H9 (cell line): ENCODE results near the gene CD244. TPM values are rescaled to one million over a fixed set of nuclear protein-coding genes. Genes with fewer than 3 reads are reported as not detected.

ENCODE experiments used
- DNase-seq: peaks from one replicate; pipeline ENCODE4 v3.0.0-alpha.2; 2017
- H2AFZ ChIP-seq: one replicate; pipeline ENCODE4 v1.6.1; 2013; ENCODE audit warnings: mild to moderate bottlenecking, low read length, control low read depth, moderate library complexity
- H2AK5ac ChIP-seq: 2 replicates; pipeline ENCODE4 v1.6.1; 2013; ENCODE audit warnings: low read length, control low read depth, mixed read lengths; ENCODE audit not compliant: insufficient read length
- H2BK120ac ChIP-seq: one replicate; pipeline ENCODE4 v1.6.1; 2013; ENCODE audit warnings: low read depth, mild to moderate bottlenecking, low read length, control low read depth, inconsistent platforms; ENCODE audit not compliant: poor library complexity, severe bottlenecking
- H2BK12ac ChIP-seq: 2 replicates; pipeline ENCODE4 v1.6.1; 2013; ENCODE audit warnings: low read length, control low read depth, mixed read lengths, low read depth; ENCODE audit not compliant: insufficient read length
- H2BK15ac ChIP-seq: 2 replicates; pipeline ENCODE4 v1.6.1; 2013; ENCODE audit warnings: low read depth, low read length, control low read depth
- H2BK20ac ChIP-seq: one replicate; pipeline ENCODE4 v1.6.1; 2013; ENCODE audit warnings: low read depth, mild to moderate bottlenecking, low read length, control low read depth, inconsistent platforms; ENCODE audit not compliant: poor library complexity, severe bottlenecking
- H2BK5ac ChIP-seq: 2 replicates; pipeline ENCODE4 v1.6.1; 2013; ENCODE audit warnings: low read length, control low read depth, mixed read lengths; ENCODE audit not compliant: insufficient read length
- H3K14ac ChIP-seq: 2 replicates; pipeline ENCODE4 v1.6.1; 2013; ENCODE audit warnings: low read length, control low read depth; ENCODE audit not compliant: insufficient read depth
- H3K18ac ChIP-seq: 2 replicates; pipeline ENCODE4 v1.6.1; 2013; ENCODE audit warnings: low read depth, mild to moderate bottlenecking, mixed read lengths, low read length, control low read depth; ENCODE audit not compliant: insufficient read length
- H3K23ac ChIP-seq: 2 replicates; pipeline ENCODE4 v1.6.1; 2013; ENCODE audit warnings: low read length, control low read depth, mixed read lengths, low read depth; ENCODE audit not compliant: insufficient read length
- H3K23me2 ChIP-seq: 2 replicates; pipeline ENCODE4 v1.6.1; 2013; ENCODE audit warnings: low read depth, mild to moderate bottlenecking, mixed read lengths, low read length, control low read depth; ENCODE audit not compliant: insufficient read length, poor library complexity, severe bottlenecking
- H3K27ac ChIP-seq: 2 replicates; pipeline ENCODE4 v1.5.1; 2013; ENCODE audit warnings: low read length, control low read depth, mixed read lengths, low read depth; ENCODE audit not compliant: insufficient read length
- H3K27me3 ChIP-seq: 2 replicates; pipeline ENCODE4 v1.6.1; 2013; ENCODE audit warnings: low read length, control low read depth, inconsistent platforms; ENCODE audit not compliant: insufficient read depth
- H3K4ac ChIP-seq: 2 replicates; pipeline ENCODE4 v1.6.1; 2013; ENCODE audit warnings: low read depth, mild to moderate bottlenecking, control low read depth, inconsistent platforms, low read length, moderate library complexity
- H3K4me1 ChIP-seq: 2 replicates; pipeline ENCODE4 v1.6.1; 2013; ENCODE audit warnings: low read length, control low read depth, inconsistent platforms; ENCODE audit not compliant: insufficient read depth
- H3K4me2 ChIP-seq: 2 replicates; pipeline ENCODE4 v1.6.1; 2013; ENCODE audit warnings: low read length, control low read depth, mixed read lengths; ENCODE audit not compliant: insufficient read length, insufficient read depth
- H3K56ac ChIP-seq: 2 replicates; pipeline ENCODE4 v1.6.1; 2013; ENCODE audit warnings: low read depth, mild to moderate bottlenecking, mixed read lengths, low read length, control low read depth; ENCODE audit not compliant: insufficient read length
- H3K79me1 ChIP-seq: 2 replicates; pipeline ENCODE4 v1.6.1; 2013; ENCODE audit warnings: low read depth, mild to moderate bottlenecking, moderate library complexity, low read length, control low read depth, inconsistent platforms; ENCODE audit not compliant: insufficient read depth, poor library complexity, severe bottlenecking
- H3K79me2 ChIP-seq: 2 replicates; pipeline ENCODE4 v1.6.1; 2013; ENCODE audit warnings: low read length, control low read depth, inconsistent platforms; ENCODE audit not compliant: insufficient read depth
- H3K9ac ChIP-seq: 2 replicates; pipeline ENCODE4 v1.6.1; 2013; ENCODE audit warnings: low read length, control low read depth, mixed read lengths; ENCODE audit not compliant: insufficient read length; ENCODE audit errors: extremely low read depth
- H3K9me3 ChIP-seq: one replicate; pipeline ENCODE4 v1.6.1; 2013; ENCODE audit warnings: low read depth, low read length, inconsistent platforms; ENCODE audit not compliant: control insufficient read depth
- H3T11ph ChIP-seq: one replicate; pipeline ENCODE4 v1.6.1; 2013; ENCODE audit warnings: mild to moderate bottlenecking, low read length, control low read depth, inconsistent platforms
- H4K20me1 ChIP-seq: one replicate; pipeline ENCODE4 v1.6.1; 2013; ENCODE audit not compliant: control insufficient read depth, insufficient read length, insufficient read depth
- H4K5ac ChIP-seq: 2 replicates; pipeline ENCODE4 v1.6.1; 2013; ENCODE audit warnings: low read depth, mild to moderate bottlenecking, mixed read lengths, low read length, control low read depth; ENCODE audit not compliant: insufficient read length
- H4K8ac ChIP-seq: replicated peaks from 2 replicates; pipeline ENCODE4 v1.6.1; 2013; ENCODE audit warnings: low read length, control low read depth, mixed read lengths, low read depth; ENCODE audit not compliant: insufficient read length
- H4K91ac ChIP-seq: 2 replicates; pipeline ENCODE4 v1.6.1; 2013; ENCODE audit warnings: low read depth, mild to moderate bottlenecking, moderate library complexity, mixed read lengths, low read length, control low read depth; ENCODE audit not compliant: insufficient read length
- H3K27ac Mint-ChIP-seq, 3 experiments: 2 replicates in 2 of 3; 3 replicates in 1 of 3; pipeline ENCODE4 v1.8.0; 2020 to 2021; ENCODE audit warnings: mixed read lengths in 3 of 3, mild to moderate bottlenecking in 1 of 3, moderate library complexity in 1 of 3
- H3K27me3 Mint-ChIP-seq: 2 replicates; pipeline ENCODE4 v1.8.0; 2021; ENCODE audit warnings: low read depth, mild to moderate bottlenecking, moderate library complexity, mixed read lengths
- H3K36me3 Mint-ChIP-seq, 3 experiments: 2 replicates in 2 of 3; 3 replicates in 1 of 3; pipeline ENCODE4 v1.8.0; 2020 to 2021; ENCODE audit warnings: low read depth in 3 of 3, mixed read lengths in 3 of 3; ENCODE audit not compliant: insufficient read depth in 1 of 3
- H3K4me1 Mint-ChIP-seq, 2 experiments: 2 replicates each; pipeline ENCODE4 v1.8.0; 2020; ENCODE audit warnings: mixed read lengths in 2 of 2
- H3K4me3 Mint-ChIP-seq, 2 experiments: 2 replicates in 1 of 2; 3 replicates in 1 of 2; pipeline ENCODE4 v1.8.0; 2020 to 2021; ENCODE audit warnings: mild to moderate bottlenecking in 2 of 2, mixed read lengths in 2 of 2, moderate library complexity in 1 of 2
- H3K9me3 Mint-ChIP-seq, 2 experiments: 2 replicates in 1 of 2; 3 replicates in 1 of 2; pipeline ENCODE4 v1.8.0; 2020; ENCODE audit warnings: mild to moderate bottlenecking in 2 of 2, mixed read lengths in 2 of 2, moderate library complexity in 1 of 2
- WGBS: extraction: QIAGEN DNeasy Blood & Tissue Kit; methylation state at CpG from one replicate; pipeline ENCODE4 v1.1.7; 2013; ENCODE audit warnings: missing lambda C conversion rate, low lambda C conversion rate, mixed read lengths; ENCODE audit not compliant: insufficient read length; ENCODE audit errors: extremely low coverage; 5-methylcytosine and 5-hydroxymethylcytosine counted together
- total RNA-seq: library from RNA; stranded (reverse); gene quantifications from 2 replicates; pipeline ENCODE4 v1.2.1, GENCODE V29; 2021
- TF ChIP-seq, protein P1 (sequence below): fragments of 200-600 bp; sonication (generic); conservative IDR thresholded peaks from 3 replicates; pipeline ENCODE4 v1.8.0; 2021; ENCODE audit warnings: antibody characterized with exemption, mild to moderate bottlenecking

CD244 gene
- total RNA-seq, 1 experiment from 2014 or later = not detected

DNA sequence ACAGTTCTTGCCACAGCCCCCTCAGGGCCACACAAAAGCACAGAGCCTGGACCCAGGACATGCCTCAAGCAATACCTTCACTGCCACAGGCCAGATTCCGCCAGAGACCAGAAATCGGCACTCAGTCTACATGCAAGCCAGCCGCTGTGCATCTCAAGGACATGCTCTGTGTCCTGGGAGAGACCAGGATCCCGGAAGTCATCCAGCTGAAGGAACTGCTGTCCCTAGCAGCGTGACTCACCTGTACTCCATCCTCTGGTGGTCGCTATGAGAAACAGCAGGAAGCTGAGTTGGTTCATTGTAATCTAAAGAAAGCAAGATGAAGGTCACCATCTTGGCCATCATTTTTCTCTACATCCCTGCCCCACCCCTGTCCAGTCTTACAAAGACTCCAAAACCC lies 21.9 kb upstream of the CD244 start:
- H4K20me1 ChIP-seq = no peaks in the 10 kb centered on the region
- no peak overlapping the region for H4K91ac ChIP-seq
- H2BK5ac ChIP-seq = no peak overlapping the region
- no peak overlapping the region for H3K4ac ChIP-seq
- no peaks in the 10 kb centered on the region for H3K23me2 ChIP-seq
- no peak overlapping the region for H2BK120ac ChIP-seq
- H3K56ac ChIP-seq = no peak overlapping the region
- no peak overlapping the region for H3K9ac ChIP-seq
- no peak overlapping the region for H2BK12ac ChIP-seq
- Mint-ChIP-seq H3K4me3 (no peak overlapping the region), H3K9me3 (no peaks in the 10 kb centered on the region), H3K36me3 (no peaks in the 10 kb centered on the region), H3K27me3 (peaks cover 2% of the 10 kb centered on the region), H3K4me1 (no peaks in the 10 kb centered on the region), H3K27ac (no peak overlapping the region)
- no peaks in the 10 kb centered on the region for H3K79me1 ChIP-seq
- H2BK15ac ChIP-seq = no peak overlapping the region
- no peaks in the 10 kb centered on the region for H3K9me3 ChIP-seq
- H2AFZ ChIP-seq = no peak overlapping the region
- H3K4me2 ChIP-seq = no peak overlapping the region
- no peak overlapping the region for H4K8ac ChIP-seq
- H3K79me2 ChIP-seq = no peaks in the 10 kb centered on the region
- no peak overlapping the region for H3K23ac ChIP-seq
- H3T11ph ChIP-seq = no peak overlapping the region
- no peaks in the 10 kb centered on the region for H3K4me1 ChIP-seq
- WGBS = no CpG with 5 or more reads among the region's 6 CpGs
- H2BK20ac ChIP-seq = no peak overlapping the region
- no peak overlapping the region; the same call in 1 of the 2 replicates for H3K14ac ChIP-seq
- TF ChIP-seq, protein P1, sequence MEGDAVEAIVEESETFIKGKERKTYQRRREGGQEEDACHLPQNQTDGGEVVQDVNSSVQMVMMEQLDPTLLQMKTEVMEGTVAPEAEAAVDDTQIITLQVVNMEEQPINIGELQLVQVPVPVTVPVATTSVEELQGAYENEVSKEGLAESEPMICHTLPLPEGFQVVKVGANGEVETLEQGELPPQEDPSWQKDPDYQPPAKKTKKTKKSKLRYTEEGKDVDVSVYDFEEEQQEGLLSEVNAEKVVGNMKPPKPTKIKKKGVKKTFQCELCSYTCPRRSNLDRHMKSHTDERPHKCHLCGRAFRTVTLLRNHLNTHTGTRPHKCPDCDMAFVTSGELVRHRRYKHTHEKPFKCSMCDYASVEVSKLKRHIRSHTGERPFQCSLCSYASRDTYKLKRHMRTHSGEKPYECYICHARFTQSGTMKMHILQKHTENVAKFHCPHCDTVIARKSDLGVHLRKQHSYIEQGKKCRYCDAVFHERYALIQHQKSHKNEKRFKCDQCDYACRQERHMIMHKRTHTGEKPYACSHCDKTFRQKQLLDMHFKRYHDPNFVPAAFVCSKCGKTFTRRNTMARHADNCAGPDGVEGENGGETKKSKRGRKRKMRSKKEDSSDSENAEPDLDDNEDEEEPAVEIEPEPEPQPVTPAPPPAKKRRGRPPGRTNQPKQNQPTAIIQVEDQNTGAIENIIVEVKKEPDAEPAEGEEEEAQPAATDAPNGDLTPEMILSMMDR = peak; percentile 57
- H2AK5ac ChIP-seq = no peak overlapping the region
- no peak overlapping the region for H3K27ac ChIP-seq
- no peak overlapping the region for H4K5ac ChIP-seq
- no peaks in the 10 kb centered on the region for H3K27me3 ChIP-seq
- peak; percentile 63 for DNase-seq
- no peak overlapping the region for H3K18ac ChIP-seq
